ENCODE results near the gene RAB11FIP4. TPM values are rescaled to one million over a fixed set of nuclear protein-coding genes. Genes with fewer than 3 reads are reported as not detected.
A peak's percentile ranks its signal among the peaks of the same experiment; 100 is the strongest.

RAB11FIP4 gene
- total and polyA plus RNA-seq, 8 donors, result 4.7 to 121 (median 11.7) TPM

DNA sequence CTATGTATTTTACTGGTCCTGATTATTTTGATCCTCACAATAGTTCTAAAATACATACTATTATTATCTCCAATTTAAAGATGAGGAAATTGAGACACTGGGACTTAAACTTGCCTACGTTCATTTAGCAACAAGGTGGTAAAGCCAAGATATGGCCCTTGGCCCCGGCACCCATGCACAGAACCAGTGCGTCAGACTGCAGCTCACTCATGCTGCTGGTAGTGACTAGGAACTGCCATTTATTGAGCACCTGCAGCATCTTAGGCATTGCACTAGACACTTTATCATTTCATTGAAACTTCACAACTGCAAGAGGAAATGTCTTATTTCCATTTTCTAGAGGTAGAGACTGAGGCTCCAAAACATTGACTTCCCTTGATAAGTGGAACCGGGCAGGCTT is 93.3 kb downstream of the RAB11FIP4 start:
- H3K4me1 ChIP-seq, result peaks cover 20 to 31% (median 27%) of the 10 kb centered on the region in 4 donors
- H3K27me3 ChIP-seq, result peaks cover 0 to 23% (median 0%) of the 10 kb centered on the region in 3 donors
- TF ChIP-seq POLR2A (IDR thresholded peaks at IDR 0.05), result no peak
- TF ChIP-seq, protein P1, sequence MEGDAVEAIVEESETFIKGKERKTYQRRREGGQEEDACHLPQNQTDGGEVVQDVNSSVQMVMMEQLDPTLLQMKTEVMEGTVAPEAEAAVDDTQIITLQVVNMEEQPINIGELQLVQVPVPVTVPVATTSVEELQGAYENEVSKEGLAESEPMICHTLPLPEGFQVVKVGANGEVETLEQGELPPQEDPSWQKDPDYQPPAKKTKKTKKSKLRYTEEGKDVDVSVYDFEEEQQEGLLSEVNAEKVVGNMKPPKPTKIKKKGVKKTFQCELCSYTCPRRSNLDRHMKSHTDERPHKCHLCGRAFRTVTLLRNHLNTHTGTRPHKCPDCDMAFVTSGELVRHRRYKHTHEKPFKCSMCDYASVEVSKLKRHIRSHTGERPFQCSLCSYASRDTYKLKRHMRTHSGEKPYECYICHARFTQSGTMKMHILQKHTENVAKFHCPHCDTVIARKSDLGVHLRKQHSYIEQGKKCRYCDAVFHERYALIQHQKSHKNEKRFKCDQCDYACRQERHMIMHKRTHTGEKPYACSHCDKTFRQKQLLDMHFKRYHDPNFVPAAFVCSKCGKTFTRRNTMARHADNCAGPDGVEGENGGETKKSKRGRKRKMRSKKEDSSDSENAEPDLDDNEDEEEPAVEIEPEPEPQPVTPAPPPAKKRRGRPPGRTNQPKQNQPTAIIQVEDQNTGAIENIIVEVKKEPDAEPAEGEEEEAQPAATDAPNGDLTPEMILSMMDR (IDR thresholded peaks at IDR 0.05), result no peak
- no peak for TF ChIP-seq EP300 (IDR thresholded peaks at IDR 0.05)
- no peak for TF ChIP-seq POLR2AphosphoS5 (IDR thresholded peaks at IDR 0.05)
- no peak overlapping the region for H3K4me3 ChIP-seq
- DNase-seq, result no peak
- H3K9me3 ChIP-seq, result no peaks in the 10 kb centered on the region
- intact Hi-C loops (cut with DNase I; ENCODE audit: low total_unique reads), result no loop called here
- no peak overlapping the region for H3K27ac ChIP-seq
- H3K36me3 ChIP-seq, result no peaks in the 10 kb centered on the region
- 89 to 97% (median 93%) methylated on average over 4 of the region's 4 CpGs for WGBS, 5 donors

DNA sequence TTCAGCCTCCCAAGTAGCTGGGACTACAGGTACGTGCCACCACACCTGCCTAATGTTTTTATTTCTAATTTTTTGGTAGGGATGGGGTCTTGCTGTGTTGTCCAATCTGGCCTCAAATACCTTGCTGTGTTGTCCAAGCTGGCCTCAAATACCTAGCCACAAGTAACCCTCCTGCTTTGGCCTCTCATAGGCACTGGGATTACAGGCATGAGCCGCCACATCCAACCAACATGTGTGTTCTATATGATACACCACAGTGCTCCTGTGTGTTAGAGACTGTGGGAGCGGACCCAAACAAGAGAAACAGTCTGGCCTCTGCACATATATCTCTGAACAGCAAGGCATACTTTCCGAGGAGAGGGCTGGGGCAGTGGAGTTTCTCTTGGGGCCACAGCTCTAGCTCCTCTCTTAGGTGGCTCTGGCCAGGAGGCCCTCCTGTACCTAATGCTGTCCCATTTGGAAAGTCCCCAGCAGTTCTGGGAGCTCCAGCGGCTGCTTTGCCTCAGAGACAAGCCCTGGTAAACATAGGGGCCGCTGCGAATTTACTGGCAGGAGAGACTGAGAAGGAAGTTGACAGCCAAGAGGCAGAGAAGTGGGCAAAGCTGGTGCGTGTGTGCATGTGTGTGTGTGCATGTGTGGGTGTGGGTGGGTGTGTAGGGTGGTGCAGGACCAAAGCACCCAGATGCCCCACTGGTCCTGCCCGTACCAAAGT is 95.0 kb downstream of the RAB11FIP4 start:
- WGBS, 5 donors, result 40 to 51% (median 44%) methylated on average over 9 of the region's 9 CpGs
- H3K4me1 ChIP-seq, result peaks cover 37 to 48% (median 43%) of the 10 kb centered on the region in 4 donors
- no peaks in the 10 kb centered on the region for H3K9me3 ChIP-seq
- peak overlapping the region; percentile 57 to 93 (median 87) for H3K27ac ChIP-seq
- DNase-seq, result peak; percentile 73 to 75
- H3K27me3 ChIP-seq, result peaks cover 0 to 23% (median 0%) of the 10 kb centered on the region in 3 donors
- intact Hi-C loops (cut with DNase I; ENCODE audit: low total_unique reads), result no loop called here
- TF ChIP-seq, protein P1 (IDR thresholded peaks at IDR 0.05), result no peak
- TF ChIP-seq POLR2A (IDR thresholded peaks at IDR 0.05) (no peak), EP300 (IDR thresholded peaks at IDR 0.05) (no peak), POLR2AphosphoS5 (IDR thresholded peaks at IDR 0.05) (peak in 1 of 3 donors; percentile 30)
- H3K4me3 ChIP-seq, result no peak overlapping the region
- H3K36me3 ChIP-seq, result no peaks in the 10 kb centered on the region

DNA sequence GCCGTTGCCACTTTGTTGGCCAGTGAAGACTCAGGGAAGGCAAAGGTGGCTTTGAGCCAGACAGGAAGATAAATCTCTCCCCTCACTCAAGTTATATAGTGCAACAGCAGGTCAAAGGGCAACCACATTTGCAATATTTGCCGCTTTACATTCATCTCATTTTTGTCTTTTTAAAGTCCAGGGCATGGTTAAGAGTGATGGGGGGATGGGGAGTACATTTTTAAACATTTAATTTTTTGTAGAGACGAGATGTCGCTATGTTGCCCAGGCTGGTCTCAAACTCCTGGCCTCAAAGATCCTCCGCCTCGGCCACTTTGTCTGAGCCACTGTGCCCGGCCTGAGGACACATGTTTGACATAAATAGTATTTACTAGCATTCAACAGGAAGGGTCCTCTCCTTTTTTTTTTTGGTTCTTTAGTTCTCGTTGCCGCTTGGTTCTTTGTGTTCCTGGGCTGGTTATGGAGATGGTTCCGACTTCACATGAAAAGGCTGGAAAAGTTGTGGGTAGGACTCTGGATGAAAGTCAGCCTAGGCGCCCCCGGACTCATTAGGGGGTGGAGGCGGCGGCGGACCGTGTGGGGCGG is 95.7 kb downstream of the RAB11FIP4 start:
- intact Hi-C loops (cut with DNase I; ENCODE audit: low total_unique reads), result no loop called here

DNA sequence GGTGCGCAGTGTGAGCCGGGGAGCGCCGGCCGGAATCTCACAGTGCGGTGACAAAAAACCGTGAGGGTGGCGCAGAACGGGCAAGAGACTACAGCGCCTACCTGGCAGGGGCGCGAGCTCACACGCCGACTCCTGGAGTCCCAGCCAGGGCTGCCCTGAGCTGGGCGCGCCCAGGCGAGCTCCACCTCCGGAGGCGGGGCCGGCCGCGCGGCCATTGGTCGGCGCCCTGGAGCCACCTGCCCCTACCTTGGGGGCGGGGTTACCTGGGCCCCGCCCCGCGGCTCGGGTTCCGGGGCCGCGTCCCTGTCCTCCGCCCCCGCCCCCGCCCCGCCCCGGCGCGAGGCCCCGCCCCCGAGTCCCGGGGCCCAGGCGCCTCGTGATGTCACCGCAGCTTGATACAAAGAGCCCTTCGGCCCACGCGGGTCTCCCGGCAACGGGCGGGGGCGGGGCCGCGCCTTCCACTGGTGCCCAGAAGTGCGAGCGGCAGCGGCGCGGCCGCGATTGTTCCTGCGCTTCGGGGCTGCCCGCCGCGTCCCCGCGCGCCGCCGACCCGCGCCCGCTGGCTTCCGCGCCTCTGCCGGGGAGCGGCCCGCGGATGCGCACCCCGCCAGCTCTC is 96.3 kb downstream of the RAB11FIP4 start:
- no peaks in the 10 kb centered on the region for H3K9me3 ChIP-seq
- no peaks in the 10 kb centered on the region for H3K36me3 ChIP-seq
- peaks cover 0 to 23% (median 0%) of the 10 kb centered on the region in 3 donors for H3K27me3 ChIP-seq
- peak overlapping the region; percentile 87 to 93 (median 91) for H3K27ac ChIP-seq
- peak overlapping the region; percentile 47 to 67 (median 60) for H3K4me3 ChIP-seq
- peak in 1 of 4 donors; percentile 82 for TF ChIP-seq POLR2A (IDR thresholded peaks at IDR 0.05)
- peak in 2 of 3 donors; percentile 84 to 92 for TF ChIP-seq POLR2AphosphoS5 (IDR thresholded peaks at IDR 0.05)
- TF ChIP-seq, protein P1 (IDR thresholded peaks at IDR 0.05), result peak in 1 of 7 experiments; percentile 21
- TF ChIP-seq EP300 (IDR thresholded peaks at IDR 0.05), result no peak
- peaks cover 43 to 60% (median 55%) of the 10 kb centered on the region in 4 donors for H3K4me1 ChIP-seq
- intact Hi-C loops (cut with DNase I; ENCODE audit: low total_unique reads), result no loop called here
- DNase-seq, result peak; percentile 97
- WGBS, 5 donors, result 0 to 1% (median 0%) methylated on average over 9 to 83 of the region's 83 CpGs; no CpG with 5 or more reads in 1 of the 5 donors

More for the DNA sequence above, 95.7 kb downstream of the RAB11FIP4 start:
- Histone ChIP-seq H3K9me3 (no peaks in the 10 kb centered on the region), H3K27me3 (peaks cover 0 to 23% (median 0%) of the 10 kb centered on the region in 3 donors), H3K4me1 (peaks cover 39 to 54% (median 49%) of the 10 kb centered on the region in 4 donors), H3K4me3 (peak overlapping the region; percentile 47 to 67 (median 60)), H3K36me3 (no peaks in the 10 kb centered on the region), H3K27ac (peak overlapping the region; percentile 78 to 93 (median 87))
- no peak for DNase-seq
- TF ChIP-seq POLR2AphosphoS5 (IDR thresholded peaks at IDR 0.05) (no peak), EP300 (IDR thresholded peaks at IDR 0.05) (no peak), POLR2A (IDR thresholded peaks at IDR 0.05) (no peak)
- TF ChIP-seq, protein P1 (IDR thresholded peaks at IDR 0.05), result no peak
- WGBS, 5 donors, result 7 to 20% (median 10%) methylated on average over 10 to 17 of the region's 17 CpGs

Data from stomach (tissue), 9 donors.